HG02798 (cell line): ENCODE measurements around the gene DDAH1.

Experiments
- ATAC-seq: cut with Tn5 transposase; IDR thresholded peaks from one replicate; pipeline ENCODE4 v1.9.1; 2021; ENCODE audit warnings: mild to moderate bottlenecking; ENCODE audit not compliant: unreplicated experiment, poor library complexity

DDAH1 gene

GRCh38 chr1:85447006-85447943 is 17.7 kb downstream of the DDAH1 start:
- ATAC-seq: no peak

GRCh38 chr1:85445906-85446305 is 19.1 kb downstream of the DDAH1 start:
- ATAC-seq: no peak

GRCh38 chr1:85444381-85444780 is 20.6 kb downstream of the DDAH1 start:
- no peak for ATAC-seq

- no peak for ATAC-seq
Measured at GRCh38 chr1:85440612-85441011, 24.3 kb downstream of the DDAH1 start.

GRCh38 chr1:85438353-85438752 is 26.6 kb downstream of the DDAH1 start:
- no peak for ATAC-seq

GRCh38 chr1:85437139-85437538 is 27.8 kb downstream of the DDAH1 start:
- ATAC-seq: no peak

GRCh38 chr1:85433096-85433495 is 31.9 kb downstream of the DDAH1 start:
- no peak for ATAC-seq

- ATAC-seq: no peak
Measured at GRCh38 chr1:85428471-85429089, 36.4 kb downstream of the DDAH1 start.

- no peak for ATAC-seq
Measured at GRCh38 chr1:85427849-85428248, 37.1 kb downstream of the DDAH1 start.

GRCh38 chr1:85427331-85427730 is 37.6 kb downstream of the DDAH1 start:
- no peak for ATAC-seq

- no peak for ATAC-seq
Measured at GRCh38 chr1:85421179-85421578, 43.8 kb downstream of the DDAH1 start.

GRCh38 chr1:85420199-85420598 is 44.8 kb downstream of the DDAH1 start:
- ATAC-seq: no peak

- ATAC-seq: no peak
Measured at GRCh38 chr1:85417876-85418275, 47.1 kb downstream of the DDAH1 start.

- no peak for ATAC-seq
Measured at GRCh38 chr1:85417017-85417416, 47.9 kb downstream of the DDAH1 start.

GRCh38 chr1:85413169-85413568 is 51.8 kb downstream of the DDAH1 start:
- ATAC-seq: no peak

- no peak for ATAC-seq
Measured at GRCh38 chr1:85411567-85412305, 53.2 kb downstream of the DDAH1 start.

- no peak for ATAC-seq
Measured at GRCh38 chr1:85409516-85409915, 55.4 kb downstream of the DDAH1 start.

- no peak for ATAC-seq
Measured at GRCh38 chr1:85407746-85408377, 57.1 kb downstream of the DDAH1 start.

- no peak for ATAC-seq
Measured at GRCh38 chr1:85406887-85407533, 57.9 kb downstream of the DDAH1 start.

- ATAC-seq: no peak
Measured at GRCh38 chr1:85406081-85406480, 58.9 kb downstream of the DDAH1 start.
